ENCODE results near the gene UBTD1. TPM values are rescaled to one million over a fixed set of nuclear protein-coding genes. Genes with fewer than 3 reads are reported as not detected.

Gene UBTD1, protein sequence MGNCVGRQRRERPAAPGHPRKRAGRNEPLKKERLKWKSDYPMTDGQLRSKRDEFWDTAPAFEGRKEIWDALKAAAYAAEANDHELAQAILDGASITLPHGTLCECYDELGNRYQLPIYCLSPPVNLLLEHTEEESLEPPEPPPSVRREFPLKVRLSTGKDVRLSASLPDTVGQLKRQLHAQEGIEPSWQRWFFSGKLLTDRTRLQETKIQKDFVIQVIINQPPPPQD
- total RNA-seq: 0.94 TPM

DNA sequence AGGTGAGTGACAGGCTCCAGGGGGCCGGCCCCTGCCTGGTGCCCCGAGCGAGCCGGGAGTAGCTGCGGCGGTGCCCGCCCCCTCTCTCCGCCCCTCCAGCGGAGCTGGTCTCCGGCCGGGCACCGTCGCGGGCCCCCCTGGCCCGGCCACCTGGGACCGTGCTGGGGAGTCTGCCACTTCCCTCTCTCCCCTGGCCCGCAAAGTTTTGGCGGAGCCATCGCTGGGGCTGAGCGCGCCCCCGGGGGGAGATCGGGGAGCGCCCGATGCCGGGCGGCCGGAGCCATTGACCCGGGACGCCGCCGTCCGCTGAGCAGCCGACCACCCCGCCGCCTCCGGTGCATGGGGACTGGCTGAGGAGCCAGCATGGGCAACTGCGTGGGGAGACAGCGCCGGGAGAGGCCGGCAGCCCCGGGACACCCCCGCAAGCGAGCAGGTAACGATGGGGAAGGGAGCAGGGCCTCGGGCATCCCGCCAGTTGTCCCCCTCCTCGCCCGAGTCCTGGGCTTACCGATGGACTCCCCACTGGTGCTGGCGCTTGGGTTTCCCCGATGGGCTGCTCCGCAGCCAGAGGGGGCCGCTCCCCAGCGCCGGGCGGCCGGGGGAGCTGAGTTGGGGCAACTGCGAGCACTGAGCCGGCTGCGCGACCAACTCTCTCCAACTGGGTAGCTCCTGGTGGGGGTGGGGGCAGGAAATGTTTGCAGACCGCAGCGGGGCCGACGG lies at the start of gene UBTD1:
Gene UBTD1, plus strand, starts transcription at position 84 of the 720 bp plus-strand sequence. Its CDS starts 280 bp downstream, at position 364.

DNA sequence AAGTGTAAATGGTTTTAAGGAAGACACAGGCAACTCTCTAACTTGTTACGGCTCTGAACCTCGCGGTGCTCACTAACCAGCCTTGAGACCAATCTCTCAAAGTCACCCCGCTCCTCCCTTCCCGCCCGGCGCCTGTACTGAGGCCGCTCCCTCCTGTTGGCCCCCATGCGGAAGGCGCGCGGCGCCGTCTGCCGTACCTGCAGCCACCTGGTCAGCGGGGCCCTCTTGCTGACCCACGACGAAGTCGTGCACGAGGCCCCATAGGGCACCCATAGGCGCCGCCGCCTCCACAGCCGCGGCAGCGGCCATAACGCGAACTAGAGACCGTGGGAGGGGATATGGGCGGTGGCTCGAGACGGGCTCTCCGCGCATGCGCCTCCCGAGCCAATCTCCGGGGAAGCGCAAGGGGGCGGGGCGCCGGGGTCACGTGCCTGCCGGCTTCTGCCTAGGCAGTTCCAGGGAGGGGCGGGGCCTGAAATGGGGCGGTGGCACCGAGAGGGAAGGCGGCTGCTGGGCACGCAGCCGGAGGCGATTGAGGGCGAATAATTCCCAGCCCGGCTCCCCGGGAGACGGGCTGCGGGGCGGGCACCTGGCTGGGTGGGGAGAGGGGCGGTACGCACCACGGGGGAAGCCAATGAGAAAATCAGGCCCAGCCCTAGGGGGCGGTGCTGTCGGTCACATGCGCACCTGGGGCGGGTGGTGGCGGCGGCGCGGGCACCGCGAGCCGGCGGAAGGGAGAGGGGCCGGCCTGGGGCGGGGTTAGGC lies 466 bp upstream of the UBTD1 start, which contains the start of gene MMS19:
Gene MMS19, minus strand, starts transcription at position 347 of the 765 bp plus-strand sequence. Its CDS starts 38 bp downstream, at position 309.

GRCh38 chr10:97572214-97572989 lies 73.7 kb downstream of the UBTD1 start, which contains the start of gene ANKRD2:
TSS of gene ANKRD2 (plus strand) at chr10:97572779. CDS start at chr10:97572789, 10 bp downstream.

GRCh38 chr10:97584060-97584797 lies 85.5 kb downstream of the UBTD1 start, which contains the start of gene HOGA1:
TSS of gene HOGA1 (plus strand) at chr10:97584389. CDS start at chr10:97584704, 315 bp downstream.

DNA sequence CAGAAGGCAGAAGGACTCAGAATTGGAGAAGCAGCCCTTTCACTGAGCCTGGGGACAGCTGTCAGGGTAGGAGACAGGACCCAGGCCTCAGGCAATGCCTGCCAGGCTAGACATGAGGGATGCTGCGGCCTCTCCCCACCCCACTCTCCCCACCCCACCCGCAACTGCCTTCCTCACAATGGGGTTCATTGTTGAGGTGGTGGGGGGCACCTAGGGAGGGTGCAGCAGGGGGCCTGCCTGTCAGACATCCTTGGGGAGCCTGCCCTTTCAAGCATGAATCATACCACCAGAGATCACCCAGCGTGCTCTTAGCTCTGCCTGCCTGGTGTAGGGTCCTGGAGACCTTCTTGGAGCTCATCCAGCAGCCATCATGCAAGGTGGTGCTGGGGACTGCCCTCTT lies 90.8 kb downstream of the UBTD1 start, which contains the start of gene C10orf62:
Gene C10orf62, plus strand, starts transcription at position 243 of the 400 bp plus-strand sequence. CDS start 177 bp downstream, outside the sequence.

Other genes with a start within 250 kb of the UBTD1 start
- 9.4 TPM for gene ARHGAP19, start 206.3 kb upstream of the UBTD1 start, total RNA-seq
- 4.7 TPM for gene FRAT1, start 179.7 kb upstream of the UBTD1 start, total RNA-seq
- gene FRAT2, start 164.2 kb upstream of the UBTD1 start, total RNA-seq: 11.6 TPM
- 18.2 TPM for gene RRP12, start 97.6 kb upstream of the UBTD1 start, total RNA-seq
- gene PGAM1, start 72.7 kb upstream of the UBTD1 start, total RNA-seq: 105 TPM
- 39.1 TPM for gene EXOSC1, start 52.9 kb upstream of the UBTD1 start, total RNA-seq
- 40.7 TPM for gene ZDHHC16, start 52.7 kb upstream of the UBTD1 start, total RNA-seq
- gene MMS19, start 502 bp upstream of the UBTD1 start, total RNA-seq: 94.8 TPM
- not detected for gene ANKRD2, start 73.9 kb downstream of the UBTD1 start, total RNA-seq
- 0.31 TPM for gene HOGA1, start 85.5 kb downstream of the UBTD1 start, total RNA-seq
- not detected for gene C10orf62, start 90.8 kb downstream of the UBTD1 start, total RNA-seq
- gene MORN4, start 134.6 kb downstream of the UBTD1 start, total RNA-seq: 26.0 TPM
- 10.3 TPM for gene PI4K2A, start 141.7 kb downstream of the UBTD1 start, total RNA-seq
- 0.94 TPM for gene AVPI1, start 188.3 kb downstream of the UBTD1 start, total RNA-seq
- 5.0 TPM for gene MARVELD1, start 214.8 kb downstream of the UBTD1 start, total RNA-seq
- 68.5 TPM for gene ZFYVE27, start 238.2 kb downstream of the UBTD1 start, total RNA-seq